WTC11 (cell line): ENCODE measurements around the gene SPRTN. TPM values are rescaled to one million over a fixed set of nuclear protein-coding genes. Genes with fewer than 3 reads are reported as not detected.

Experiments used
- ATAC-seq: fragments of 200-7000 bp; cut with Tn5 transposase; 2 replicates; pipeline ENCODE4 v1.10.0; 2021; ENCODE audit warnings: mild to moderate bottlenecking, moderate library complexity
- CTCF ChIA-PET: fragments of 300-600 bp; sonication (Branson Sonifier 250); formaldehyde crosslinking; loops from one replicate; lab custom pipeline; 2021; ENCODE audit warnings: antibody characterized with exemption; lab: Charles Lee
- POLR2A ChIA-PET: fragments of 350-600 bp; sonication (Branson Sonifier 250); formaldehyde crosslinking; loops from one replicate; lab custom pipeline; 2021; ENCODE audit warnings: antibody characterized with exemption; lab: Charles Lee
- DNase-seq: peaks from one replicate; pipeline ENCODE4 v3.0.0; 2021; ENCODE audit warnings: low spot score
- H3K27ac Mint-ChIP-seq: 2 replicates; pipeline ENCODE4 v1.8.0; 2021; ENCODE audit warnings: mixed read lengths
- H3K27me3 Mint-ChIP-seq: 2 replicates; pipeline ENCODE4 v1.8.0; 2021; ENCODE audit warnings: low read depth, mild to moderate bottlenecking, moderate library complexity, mixed read lengths
- H3K36me3 Mint-ChIP-seq: 2 replicates; pipeline ENCODE4 v1.8.0; 2021; ENCODE audit warnings: mixed read lengths
- H3K4me1 Mint-ChIP-seq: 2 replicates; pipeline ENCODE4 v1.8.0; 2022; ENCODE audit warnings: mixed read lengths
- H3K4me3 Mint-ChIP-seq: 2 replicates; pipeline ENCODE4 v1.8.0; 2021; ENCODE audit warnings: mild to moderate bottlenecking, moderate library complexity, mixed read lengths
- H3K9me3 Mint-ChIP-seq: 2 replicates; pipeline ENCODE4 v1.8.0; 2021; ENCODE audit warnings: mixed read lengths
- OVOL2 ChIP-seq: fragments of 250-450 bp; sonication (Bioruptor Pico); IDR thresholded peaks from 2 replicates; pipeline ENCODE4 v1.9.0; 2021; ENCODE audit warnings: mild to moderate bottlenecking, borderline replicate concordance
- SOX15 ChIP-seq: fragments of 250-450 bp; sonication (Bioruptor Pico); IDR thresholded peaks from 2 replicates; pipeline ENCODE4 v1.9.0; 2021; ENCODE audit warnings: mild to moderate bottlenecking
- TEAD4 ChIP-seq: sonication (generic); formaldehyde crosslinking; IDR thresholded peaks from 2 replicates; pipeline ENCODE4 v1.8.0; 2022; ENCODE audit warnings: mild to moderate bottlenecking, missing genetic modification reagents
- ZNF263 ChIP-seq: sonication (generic); formaldehyde crosslinking; IDR thresholded peaks from 2 replicates; pipeline ENCODE4 v1.8.1; 2022; ENCODE audit warnings: low read depth, mild to moderate bottlenecking, moderate library complexity, missing genetic modification reagents
- ZNF423 ChIP-seq: fragments of 250-450 bp; sonication (Bioruptor Pico); IDR thresholded peaks from 2 replicates; pipeline ENCODE4 v2.1.2; 2022; ENCODE audit warnings: mild to moderate bottlenecking, moderate library complexity
- ZNF671 ChIP-seq: fragments of 250-450 bp; sonication (Bioruptor Pico); IDR thresholded peaks from 2 replicates; pipeline ENCODE4 v1.8.0; 2021; ENCODE audit warnings: mild to moderate bottlenecking
- total RNA-seq: library from RNA; stranded (reverse); gene quantifications from 3 replicates; pipeline ENCODE4 v1.2.3, GENCODE V29; 2021
- TF ChIP-seq, protein P1 (sequence below): sonication (generic); formaldehyde crosslinking; conservative IDR thresholded peaks from 2 replicates; pipeline ENCODE4 v1.8.1; 2022; ENCODE audit warnings: mild to moderate bottlenecking, missing genetic modification reagents
- TF ChIP-seq, protein P2 (sequence below): fragments of 250-450 bp; sonication (Bioruptor Pico); IDR thresholded peaks from 2 replicates; pipeline ENCODE4 v1.9.0; 2021; ENCODE audit warnings: moderate library complexity, mild to moderate bottlenecking, inconsistent platforms, borderline replicate concordance
- TF ChIP-seq, protein P3 (sequence below): sonication (generic); formaldehyde crosslinking; IDR thresholded peaks from 2 replicates; pipeline ENCODE4 v1.8.1; 2022; ENCODE audit warnings: mild to moderate bottlenecking, missing genetic modification reagents, moderate library complexity, borderline replicate concordance
- TF ChIP-seq, protein P4 (sequence below): sonication (generic); formaldehyde crosslinking; conservative IDR thresholded peaks from 2 replicates; pipeline ENCODE4 v1.8.1; 2023; ENCODE audit warnings: mild to moderate bottlenecking, low read depth, missing genetic modification reagents, moderate library complexity
- TF ChIP-seq, protein P5 (sequence below): sonication (generic); formaldehyde crosslinking; IDR thresholded peaks from 2 replicates; pipeline ENCODE4 v1.8.1; 2022; ENCODE audit warnings: low read depth, mild to moderate bottlenecking, moderate library complexity, missing genetic modification reagents, borderline replicate concordance
- TF ChIP-seq, protein P6 (sequence below): fragments of 250-450 bp; sonication (Bioruptor Pico); IDR thresholded peaks from 2 replicates; pipeline ENCODE4 v1.8.0; 2021; ENCODE audit warnings: mild to moderate bottlenecking
- TF ChIP-seq, protein P7 (sequence below): sonication (generic); formaldehyde crosslinking; IDR thresholded peaks from 2 replicates; pipeline ENCODE4 v1.8.1; 2023; ENCODE audit warnings: mild to moderate bottlenecking, missing genetic modification reagents, moderate library complexity
- TF ChIP-seq, protein P8 (sequence below): fragments of 250-450 bp; sonication (Bioruptor Pico); IDR thresholded peaks from 2 replicates; pipeline ENCODE4 v2.1.2; 2022; ENCODE audit warnings: mild to moderate bottlenecking, moderate library complexity

SPRTN gene
- total RNA-seq, 1 experiment from 2014 or later = 14.6 TPM

DNA sequence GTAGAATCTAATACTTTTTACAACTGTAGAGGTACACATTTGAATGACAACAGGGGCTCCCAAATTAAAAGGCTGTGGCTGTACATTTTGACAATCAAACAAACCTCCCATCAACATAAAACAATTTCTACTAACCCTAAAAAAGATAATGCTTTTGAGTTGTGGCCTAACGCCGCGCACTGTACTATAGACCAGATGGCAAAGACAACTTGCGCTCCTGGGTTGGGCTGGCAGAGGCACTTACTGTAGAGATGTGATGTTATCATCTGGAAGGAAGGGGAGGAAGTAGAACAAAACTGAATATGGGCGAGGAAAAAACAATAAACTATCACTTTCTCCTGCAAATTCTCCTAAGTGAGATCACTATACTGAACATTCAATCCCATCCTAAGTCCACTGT, 26.1 kb downstream of the SPRTN start:
- CTCF ChIA-PET = interaction anchor here (0.8 kb wide), 1 partner anchor 239 kb away, joined by 3 read pairs; no protein-coding TSS in a partner anchor
- Mint-ChIP-seq H3K27me3 (no peaks in the 10 kb centered on the region), H3K4me3 (no peak overlapping the region), H3K4me1 (no peaks in the 10 kb centered on the region), H3K27ac (no peak overlapping the region), H3K36me3 (no peaks in the 10 kb centered on the region; the same call in 1 of the 2 replicates), H3K9me3 (no peaks in the 10 kb centered on the region)
- TF ChIP-seq, protein P1, sequence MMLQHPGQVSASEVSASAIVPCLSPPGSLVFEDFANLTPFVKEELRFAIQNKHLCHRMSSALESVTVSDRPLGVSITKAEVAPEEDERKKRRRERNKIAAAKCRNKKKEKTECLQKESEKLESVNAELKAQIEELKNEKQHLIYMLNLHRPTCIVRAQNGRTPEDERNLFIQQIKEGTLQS (CRISPR knock-in tag) = no peak
- POLR2A ChIA-PET = no interaction called here
- ATAC-seq = no peak
- DNase-seq = no peak

DNA sequence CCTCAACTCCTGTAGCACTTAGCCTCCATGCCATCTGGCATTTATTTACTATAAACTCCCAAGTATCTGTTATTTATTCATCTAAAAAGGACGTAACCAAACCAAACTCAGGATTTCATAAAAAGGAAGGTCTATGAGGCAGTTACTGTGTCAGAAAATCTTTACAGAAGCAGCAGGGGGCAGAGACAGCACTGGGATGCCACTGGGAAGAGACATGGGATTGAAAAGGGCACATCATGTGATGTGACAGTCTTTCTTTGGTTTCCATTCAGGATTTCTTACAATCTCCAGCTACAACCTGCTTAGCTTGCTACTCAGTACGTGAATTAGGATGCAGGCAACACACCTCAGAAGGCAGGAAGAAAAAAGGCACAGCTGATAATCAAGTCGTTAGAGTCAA, 31.2 kb downstream of the SPRTN start:
- no peaks in the 10 kb centered on the region for H3K27me3 Mint-ChIP-seq
- no peak for DNase-seq
- no peak overlapping the region for H3K4me3 Mint-ChIP-seq
- no peaks in the 10 kb centered on the region for H3K4me1 Mint-ChIP-seq
- no peak for ATAC-seq
- ChIA-PET CTCF (no interaction called here), POLR2A (interaction anchor here (0.6 kb wide), 1 partner anchor 858 kb away, joined by 3 read pairs; no protein-coding TSS in a partner anchor)
- H3K36me3 Mint-ChIP-seq = no peaks in the 10 kb centered on the region
- TF ChIP-seq ZNF423 = no peak
- TF ChIP-seq, protein P2, sequence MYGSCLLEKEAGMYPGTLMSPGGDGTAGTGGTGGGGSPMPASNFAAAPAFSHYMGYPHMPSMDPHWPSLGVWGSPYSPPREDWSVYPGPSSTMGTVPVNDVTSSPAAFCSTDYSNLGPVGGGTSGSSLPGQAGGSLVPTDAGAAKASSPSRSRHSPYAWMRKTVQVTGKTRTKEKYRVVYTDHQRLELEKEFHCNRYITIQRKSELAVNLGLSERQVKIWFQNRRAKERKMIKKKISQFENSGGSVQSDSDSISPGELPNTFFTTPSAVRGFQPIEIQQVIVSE (CRISPR knock-in tag) = no peak
- TF ChIP-seq, protein P3, sequence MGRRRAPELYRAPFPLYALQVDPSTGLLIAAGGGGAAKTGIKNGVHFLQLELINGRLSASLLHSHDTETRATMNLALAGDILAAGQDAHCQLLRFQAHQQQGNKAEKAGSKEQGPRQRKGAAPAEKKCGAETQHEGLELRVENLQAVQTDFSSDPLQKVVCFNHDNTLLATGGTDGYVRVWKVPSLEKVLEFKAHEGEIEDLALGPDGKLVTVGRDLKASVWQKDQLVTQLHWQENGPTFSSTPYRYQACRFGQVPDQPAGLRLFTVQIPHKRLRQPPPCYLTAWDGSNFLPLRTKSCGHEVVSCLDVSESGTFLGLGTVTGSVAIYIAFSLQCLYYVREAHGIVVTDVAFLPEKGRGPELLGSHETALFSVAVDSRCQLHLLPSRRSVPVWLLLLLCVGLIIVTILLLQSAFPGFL (CRISPR knock-in tag) = no peak
- TF ChIP-seq, protein P4, sequence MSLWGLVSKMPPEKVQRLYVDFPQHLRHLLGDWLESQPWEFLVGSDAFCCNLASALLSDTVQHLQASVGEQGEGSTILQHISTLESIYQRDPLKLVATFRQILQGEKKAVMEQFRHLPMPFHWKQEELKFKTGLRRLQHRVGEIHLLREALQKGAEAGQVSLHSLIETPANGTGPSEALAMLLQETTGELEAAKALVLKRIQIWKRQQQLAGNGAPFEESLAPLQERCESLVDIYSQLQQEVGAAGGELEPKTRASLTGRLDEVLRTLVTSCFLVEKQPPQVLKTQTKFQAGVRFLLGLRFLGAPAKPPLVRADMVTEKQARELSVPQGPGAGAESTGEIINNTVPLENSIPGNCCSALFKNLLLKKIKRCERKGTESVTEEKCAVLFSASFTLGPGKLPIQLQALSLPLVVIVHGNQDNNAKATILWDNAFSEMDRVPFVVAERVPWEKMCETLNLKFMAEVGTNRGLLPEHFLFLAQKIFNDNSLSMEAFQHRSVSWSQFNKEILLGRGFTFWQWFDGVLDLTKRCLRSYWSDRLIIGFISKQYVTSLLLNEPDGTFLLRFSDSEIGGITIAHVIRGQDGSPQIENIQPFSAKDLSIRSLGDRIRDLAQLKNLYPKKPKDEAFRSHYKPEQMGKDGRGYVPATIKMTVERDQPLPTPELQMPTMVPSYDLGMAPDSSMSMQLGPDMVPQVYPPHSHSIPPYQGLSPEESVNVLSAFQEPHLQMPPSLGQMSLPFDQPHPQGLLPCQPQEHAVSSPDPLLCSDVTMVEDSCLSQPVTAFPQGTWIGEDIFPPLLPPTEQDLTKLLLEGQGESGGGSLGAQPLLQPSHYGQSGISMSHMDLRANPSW = no peak
- TF ChIP-seq ZNF263 = no peak
- TF ChIP-seq, protein P5, sequence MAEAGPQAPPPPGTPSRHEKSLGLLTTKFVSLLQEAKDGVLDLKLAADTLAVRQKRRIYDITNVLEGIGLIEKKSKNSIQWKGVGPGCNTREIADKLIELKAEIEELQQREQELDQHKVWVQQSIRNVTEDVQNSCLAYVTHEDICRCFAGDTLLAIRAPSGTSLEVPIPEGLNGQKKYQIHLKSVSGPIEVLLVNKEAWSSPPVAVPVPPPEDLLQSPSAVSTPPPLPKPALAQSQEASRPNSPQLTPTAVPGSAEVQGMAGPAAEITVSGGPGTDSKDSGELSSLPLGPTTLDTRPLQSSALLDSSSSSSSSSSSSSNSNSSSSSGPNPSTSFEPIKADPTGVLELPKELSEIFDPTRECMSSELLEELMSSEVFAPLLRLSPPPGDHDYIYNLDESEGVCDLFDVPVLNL (CRISPR knock-in tag) = no peak
- TF ChIP-seq ZNF671 = no peak
- TF ChIP-seq OVOL2 (CRISPR knock-in tag) = no peak
- TF ChIP-seq, protein P6, sequence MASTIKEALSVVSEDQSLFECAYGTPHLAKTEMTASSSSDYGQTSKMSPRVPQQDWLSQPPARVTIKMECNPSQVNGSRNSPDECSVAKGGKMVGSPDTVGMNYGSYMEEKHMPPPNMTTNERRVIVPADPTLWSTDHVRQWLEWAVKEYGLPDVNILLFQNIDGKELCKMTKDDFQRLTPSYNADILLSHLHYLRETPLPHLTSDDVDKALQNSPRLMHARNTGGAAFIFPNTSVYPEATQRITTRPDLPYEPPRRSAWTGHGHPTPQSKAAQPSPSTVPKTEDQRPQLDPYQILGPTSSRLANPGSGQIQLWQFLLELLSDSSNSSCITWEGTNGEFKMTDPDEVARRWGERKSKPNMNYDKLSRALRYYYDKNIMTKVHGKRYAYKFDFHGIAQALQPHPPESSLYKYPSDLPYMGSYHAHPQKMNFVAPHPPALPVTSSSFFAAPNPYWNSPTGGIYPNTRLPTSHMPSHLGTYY (CRISPR knock-in tag) = no peak
- TF ChIP-seq TEAD4 = no peak
- TF ChIP-seq, protein P7, sequence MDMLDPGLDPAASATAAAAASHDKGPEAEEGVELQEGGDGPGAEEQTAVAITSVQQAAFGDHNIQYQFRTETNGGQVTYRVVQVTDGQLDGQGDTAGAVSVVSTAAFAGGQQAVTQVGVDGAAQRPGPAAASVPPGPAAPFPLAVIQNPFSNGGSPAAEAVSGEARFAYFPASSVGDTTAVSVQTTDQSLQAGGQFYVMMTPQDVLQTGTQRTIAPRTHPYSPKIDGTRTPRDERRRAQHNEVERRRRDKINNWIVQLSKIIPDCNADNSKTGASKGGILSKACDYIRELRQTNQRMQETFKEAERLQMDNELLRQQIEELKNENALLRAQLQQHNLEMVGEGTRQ = no peak
- no peak for TF ChIP-seq SOX15 (CRISPR knock-in tag)
- H3K27ac Mint-ChIP-seq = no peak overlapping the region
- no peaks in the 10 kb centered on the region for H3K9me3 Mint-ChIP-seq

DNA sequence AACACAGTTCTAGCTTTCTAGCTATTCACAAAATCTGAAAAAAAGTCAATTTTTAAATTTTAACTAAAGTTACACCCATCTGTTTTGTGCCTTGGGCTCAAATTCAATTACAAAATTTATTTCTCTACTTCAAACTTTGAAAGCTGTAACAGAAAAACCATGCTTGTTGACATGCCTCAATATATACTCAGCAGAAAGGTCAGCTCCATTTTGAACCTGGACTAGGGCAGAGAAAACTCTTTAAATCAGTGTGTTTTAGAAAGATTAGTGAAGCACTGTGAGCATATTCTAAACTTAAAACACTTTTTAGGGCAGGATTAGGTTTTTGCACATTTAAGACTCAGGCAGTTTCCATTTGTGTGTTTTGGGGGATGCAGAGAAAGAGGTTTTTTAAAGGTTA, 34.4 kb downstream of the SPRTN start:
- CTCF ChIA-PET = no interaction called here
- no peak for ATAC-seq

More for the DNA sequence above, 34.4 kb downstream of the SPRTN start:
- Mint-ChIP-seq H3K27ac (no peak overlapping the region), H3K4me1 (peaks cover 9% of the 10 kb centered on the region), H3K27me3 (no peaks in the 10 kb centered on the region), H3K36me3 (no peaks in the 10 kb centered on the region), H3K4me3 (no peak overlapping the region), H3K9me3 (no peaks in the 10 kb centered on the region)
- DNase-seq = no peak
- TF ChIP-seq, protein P8, sequence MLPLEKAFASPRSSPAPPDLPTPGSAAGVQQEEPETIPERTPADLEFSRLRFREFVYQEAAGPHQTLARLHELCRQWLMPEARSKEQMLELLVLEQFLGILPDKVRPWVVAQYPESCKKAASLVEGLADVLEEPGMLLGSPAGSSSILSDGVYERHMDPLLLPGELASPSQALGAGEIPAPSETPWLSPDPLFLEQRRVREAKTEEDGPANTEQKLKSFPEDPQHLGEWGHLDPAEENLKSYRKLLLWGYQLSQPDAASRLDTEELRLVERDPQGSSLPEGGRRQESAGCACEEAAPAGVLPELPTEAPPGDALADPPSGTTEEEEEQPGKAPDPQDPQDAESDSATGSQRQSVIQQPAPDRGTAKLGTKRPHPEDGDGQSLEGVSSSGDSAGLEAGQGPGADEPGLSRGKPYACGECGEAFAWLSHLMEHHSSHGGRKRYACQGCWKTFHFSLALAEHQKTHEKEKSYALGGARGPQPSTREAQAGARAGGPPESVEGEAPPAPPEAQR (CRISPR knock-in tag) = no peak
- POLR2A ChIA-PET = no interaction called here
